Measurements from ENCODE around the gene FAM72D. TPM values are rescaled to one million over a fixed set of nuclear protein-coding genes. Genes with fewer than 3 reads are reported as not detected.
"Not testable (repeated sequence)": the region's sequence is repeated elsewhere in the genome, so short reads cannot be mapped to it uniquely, and the experiment has no call there.

The FAM72D gene
- total and polyA plus RNA-seq, 10 of the 15 experiments (the other 5 are each of a cell fraction or from before 2014, with no cell fraction given): 4.3 to 27.5 (median 13.9) TPM

DNA sequence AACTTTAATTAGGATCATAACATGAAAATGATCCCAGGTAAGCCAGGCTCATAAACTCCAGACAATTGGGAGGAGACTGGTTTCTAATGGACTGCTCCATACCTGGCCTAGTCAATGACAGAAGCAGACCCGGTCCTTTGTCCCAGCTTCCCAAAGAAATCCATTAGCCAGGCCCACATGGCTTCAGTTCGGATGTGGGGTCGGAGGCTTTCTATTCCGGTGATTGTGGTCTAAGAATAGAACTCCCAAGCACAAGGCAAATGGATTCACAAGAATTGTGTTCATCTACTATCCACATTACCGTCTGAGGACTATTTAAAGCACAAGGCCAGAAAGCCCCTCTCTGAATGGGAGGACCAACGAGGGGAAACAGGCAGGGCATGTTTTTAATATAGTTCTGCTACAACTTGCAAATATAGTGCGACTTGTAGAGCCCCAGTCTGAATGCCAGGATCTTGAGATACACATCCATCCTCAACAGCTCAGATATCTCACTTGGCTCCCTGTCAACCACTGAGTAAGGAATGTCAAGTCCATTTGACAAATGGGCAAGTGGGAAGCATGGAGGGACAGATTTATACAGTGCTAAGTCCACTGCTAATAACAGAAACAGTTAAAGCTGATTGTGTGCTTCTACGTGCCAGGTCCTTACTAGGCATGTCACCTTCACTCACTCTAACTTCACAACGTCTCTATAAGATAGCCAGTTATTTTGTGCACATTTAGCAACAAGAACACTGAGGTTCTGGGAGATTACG is 43.6 kb upstream of the FAM72D start:
- H3K4me2 ChIP-seq (ENCODE audit: control insufficient read depth, insufficient read depth); ATAC-seq; in situ Hi-C loops (cut with MboI); H3K79me2 ChIP-seq (ENCODE audit: control insufficient read depth, insufficient read depth, low read length); H3K4me1 ChIP-seq (ENCODE audit: control insufficient read depth, insufficient read depth, low read length); intact Hi-C loops (cut with micrococcal nuclease; ENCODE audit: unreplicated experiment); DNase-seq (ENCODE audit: low read depth, low spot score); RAD21 ChIA-PET (ENCODE audit: unreplicated experiment); H3K9me3 ChIP-seq (replicated peaks; ENCODE audit: control insufficient read depth, insufficient read depth, low read length); SMC1A ChIA-PET (ENCODE audit: uncharacterized antibody, unreplicated experiment); FAIRE-seq; H2AFZ ChIP-seq (ENCODE audit: control insufficient read depth, low read depth, low read length); BruUV-seq (replicated peaks); H4K20me1 ChIP-seq (ENCODE audit: control insufficient read depth, insufficient read depth); H3K4me3 ChIP-seq; CTCF ChIA-PET; H3K27ac ChIP-seq (ENCODE audit: control insufficient read depth, insufficient read depth); POLR2A ChIA-PET; H3K27me3 ChIP-seq (replicated peaks in 1 of 2; ENCODE audit: control insufficient read depth in 2 of 2, insufficient read depth in 2 of 2, low read length in 1 of 2); H3K36me3 ChIP-seq (ENCODE audit: control insufficient read depth in 2 of 2, insufficient read depth in 2 of 2, low read length in 1 of 2); H3K9ac ChIP-seq (ENCODE audit: control insufficient read depth, insufficient read depth, low read length): not testable (repeated sequence)
- WGBS (ENCODE audit: insufficient coverage, insufficient replicate concordance, low lambda C conversion rate, missing lambda C conversion rate): no CpG with 5 or more reads among the region's 10 CpGs

DNA sequence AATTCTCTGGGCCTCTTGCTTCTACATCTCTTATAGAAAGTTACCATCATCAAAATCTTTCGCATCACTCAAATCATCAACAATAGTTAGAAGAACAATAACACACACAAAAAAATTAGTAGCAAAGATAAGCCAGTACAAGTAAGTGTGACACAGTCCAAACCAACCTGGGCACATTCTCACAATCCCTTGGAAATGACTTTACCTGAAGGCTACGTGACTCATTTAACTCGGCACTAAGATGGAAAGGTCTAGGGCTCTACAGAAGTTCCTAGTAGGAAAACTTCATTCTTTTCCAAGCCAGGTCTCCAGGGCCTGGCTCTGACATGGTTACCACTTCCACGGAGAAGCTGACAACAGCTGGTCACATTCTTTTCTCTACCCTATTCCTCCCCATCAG is 42.3 kb upstream of the FAM72D start:
- RAD21 ChIA-PET (ENCODE audit: unreplicated experiment); ATAC-seq; DNase-seq (ENCODE audit: low read depth, low spot score); H3K9ac ChIP-seq (ENCODE audit: control insufficient read depth, insufficient read depth, low read length); H2AFZ ChIP-seq (ENCODE audit: control insufficient read depth, low read depth, low read length); POLR2A ChIA-PET; CTCF ChIA-PET; BruUV-seq (replicated peaks); H3K4me1 ChIP-seq (ENCODE audit: control insufficient read depth, insufficient read depth, low read length); H3K36me3 ChIP-seq (ENCODE audit: control insufficient read depth in 2 of 2, insufficient read depth in 2 of 2, low read length in 1 of 2); H3K27ac ChIP-seq (ENCODE audit: control insufficient read depth, insufficient read depth); SMC1A ChIA-PET (ENCODE audit: uncharacterized antibody, unreplicated experiment); H3K79me2 ChIP-seq (ENCODE audit: control insufficient read depth, insufficient read depth, low read length); H4K20me1 ChIP-seq (ENCODE audit: control insufficient read depth, insufficient read depth); intact Hi-C loops (cut with micrococcal nuclease; ENCODE audit: unreplicated experiment); FAIRE-seq; in situ Hi-C loops (cut with MboI); H3K9me3 ChIP-seq (replicated peaks; ENCODE audit: control insufficient read depth, insufficient read depth, low read length); H3K27me3 ChIP-seq (replicated peaks in 1 of 2; ENCODE audit: control insufficient read depth in 2 of 2, insufficient read depth in 2 of 2, low read length in 1 of 2); H3K4me2 ChIP-seq (ENCODE audit: control insufficient read depth, insufficient read depth); H3K4me3 ChIP-seq: not testable (repeated sequence)
- no CpG with 5 or more reads among the region's 4 CpGs for WGBS (ENCODE audit: insufficient coverage, insufficient replicate concordance, low lambda C conversion rate, missing lambda C conversion rate)

DNA sequence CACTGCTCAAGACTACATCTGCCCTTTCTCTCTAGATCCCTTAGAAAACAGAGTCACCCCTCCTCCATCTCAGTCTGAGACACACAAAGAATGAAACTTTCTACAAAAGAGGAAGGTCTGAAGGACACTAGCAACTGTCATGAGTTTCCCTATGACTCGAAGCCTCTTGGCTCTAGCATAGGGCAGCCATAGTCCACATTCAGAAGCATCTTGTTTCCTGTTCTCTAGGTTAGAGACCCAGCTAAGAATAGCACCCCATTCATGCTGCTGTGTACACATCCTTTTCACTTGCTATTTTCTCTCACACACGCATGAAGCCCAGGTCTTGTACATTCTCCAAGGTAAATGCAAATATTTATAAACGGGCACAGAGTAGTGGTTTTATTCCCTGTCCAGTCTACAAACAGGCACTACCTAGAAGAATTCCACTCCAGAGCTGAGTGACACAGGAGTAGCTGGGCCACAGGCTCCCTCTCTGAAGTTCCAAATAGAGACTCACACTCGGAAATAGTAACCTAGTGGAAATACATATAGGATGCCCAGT is 40.5 kb upstream of the FAM72D start:
- H3K4me2 ChIP-seq (ENCODE audit: control insufficient read depth, insufficient read depth); H3K4me1 ChIP-seq (ENCODE audit: control insufficient read depth, insufficient read depth, low read length); H3K4me3 ChIP-seq; in situ Hi-C loops (cut with MboI); DNase-seq (ENCODE audit: low read depth, low spot score); RAD21 ChIA-PET (ENCODE audit: unreplicated experiment); H2AFZ ChIP-seq (ENCODE audit: control insufficient read depth, low read depth, low read length); H3K36me3 ChIP-seq (ENCODE audit: control insufficient read depth in 2 of 2, insufficient read depth in 2 of 2, low read length in 1 of 2); intact Hi-C loops (cut with micrococcal nuclease; ENCODE audit: unreplicated experiment); H3K27me3 ChIP-seq (replicated peaks in 1 of 2; ENCODE audit: control insufficient read depth in 2 of 2, insufficient read depth in 2 of 2, low read length in 1 of 2); POLR2A ChIA-PET; H3K9me3 ChIP-seq (replicated peaks; ENCODE audit: control insufficient read depth, insufficient read depth, low read length); SMC1A ChIA-PET (ENCODE audit: uncharacterized antibody, unreplicated experiment); H3K79me2 ChIP-seq (ENCODE audit: control insufficient read depth, insufficient read depth, low read length); H3K27ac ChIP-seq (ENCODE audit: control insufficient read depth, insufficient read depth); CTCF ChIA-PET; H4K20me1 ChIP-seq (ENCODE audit: control insufficient read depth, insufficient read depth); FAIRE-seq; H3K9ac ChIP-seq (ENCODE audit: control insufficient read depth, insufficient read depth, low read length): not testable (repeated sequence)
- TSS peak; percentile 64 for BruUV-seq (replicated peaks)
- peak; percentile 98 for ATAC-seq
- WGBS (ENCODE audit: insufficient coverage, insufficient replicate concordance, low lambda C conversion rate, missing lambda C conversion rate): no CpG with 5 or more reads among the region's 4 CpGs

DNA sequence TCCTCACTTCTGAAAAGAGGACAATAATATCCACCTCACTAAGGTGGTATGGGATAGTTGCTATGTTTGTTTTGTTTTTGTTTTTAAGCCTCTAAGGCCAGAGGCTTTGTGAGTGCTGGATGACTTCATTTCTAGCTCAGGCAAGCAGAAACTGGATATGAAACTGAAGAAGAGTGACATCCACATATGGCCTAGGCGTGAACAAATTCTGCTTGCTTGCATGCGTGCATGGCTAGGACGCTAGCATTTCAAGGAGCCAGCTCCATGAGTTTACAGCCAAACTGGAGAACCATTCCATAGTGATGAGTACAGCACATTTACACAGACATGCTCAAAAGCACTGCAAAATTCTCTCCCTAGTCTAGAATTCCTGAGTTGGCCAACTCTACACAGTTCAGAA is 37.6 kb upstream of the FAM72D start:
- H3K4me2 ChIP-seq (ENCODE audit: control insufficient read depth, insufficient read depth); H3K27me3 ChIP-seq (replicated peaks in 1 of 2; ENCODE audit: control insufficient read depth in 2 of 2, insufficient read depth in 2 of 2, low read length in 1 of 2); H3K4me3 ChIP-seq; H3K9me3 ChIP-seq (replicated peaks; ENCODE audit: control insufficient read depth, insufficient read depth, low read length); H3K9ac ChIP-seq (ENCODE audit: control insufficient read depth, insufficient read depth, low read length); RAD21 ChIA-PET (ENCODE audit: unreplicated experiment); POLR2A ChIA-PET; FAIRE-seq; H3K79me2 ChIP-seq (ENCODE audit: control insufficient read depth, insufficient read depth, low read length); CTCF ChIA-PET; H3K27ac ChIP-seq (ENCODE audit: control insufficient read depth, insufficient read depth); SMC1A ChIA-PET (ENCODE audit: uncharacterized antibody, unreplicated experiment); H2AFZ ChIP-seq (ENCODE audit: control insufficient read depth, low read depth, low read length); intact Hi-C loops (cut with micrococcal nuclease; ENCODE audit: unreplicated experiment); H3K36me3 ChIP-seq (ENCODE audit: control insufficient read depth in 2 of 2, insufficient read depth in 2 of 2, low read length in 1 of 2); H4K20me1 ChIP-seq (ENCODE audit: control insufficient read depth, insufficient read depth); in situ Hi-C loops (cut with MboI); H3K4me1 ChIP-seq (ENCODE audit: control insufficient read depth, insufficient read depth, low read length); DNase-seq (ENCODE audit: low read depth, low spot score); BruUV-seq (replicated peaks): not testable (repeated sequence)
- WGBS (ENCODE audit: insufficient coverage, insufficient replicate concordance, low lambda C conversion rate, missing lambda C conversion rate): no CpG with 5 or more reads among the region's 3 CpGs
- ATAC-seq: peak; percentile 72

Measured in GM12878 (cell line).